Measurements from ENCODE around the gene PRR19.

The PRR19 gene

GRCh38 chr19:42351079-42351735 lies 49.3 kb downstream of the PRR19 start:
- peaks cover 5% of the 10 kb centered on the region; the same call in 1 of the 2 replicates for H3K36me3 ChIP-seq (ENCODE audit: control insufficient read depth, low read length)
- no peaks in the 10 kb centered on the region for H3K9me2 ChIP-seq (replicated peaks; ENCODE audit: control insufficient read depth, low read length)
- no peaks in the 10 kb centered on the region for H3K79me2 ChIP-seq (ENCODE audit: control insufficient read depth, low read length)
- H3K27ac ChIP-seq (ENCODE audit: low read depth, low read length): no peak overlapping the region
- no peaks in the 10 kb centered on the region for H3F3A ChIP-seq (ENCODE audit: control insufficient read depth, insufficient read depth)
- H3K4me2 ChIP-seq (ENCODE audit: low read length): no peak overlapping the region
- no peaks in the 10 kb centered on the region for H3K4me1 ChIP-seq (ENCODE audit: control insufficient read depth, low read length)
- TF ChIP-seq EZH2phosphoT487 (IDR thresholded peaks at IDR 0.05; ENCODE audit: borderline replicate concordance, low read length): no peak
- TF ChIP-seq, protein P1, sequence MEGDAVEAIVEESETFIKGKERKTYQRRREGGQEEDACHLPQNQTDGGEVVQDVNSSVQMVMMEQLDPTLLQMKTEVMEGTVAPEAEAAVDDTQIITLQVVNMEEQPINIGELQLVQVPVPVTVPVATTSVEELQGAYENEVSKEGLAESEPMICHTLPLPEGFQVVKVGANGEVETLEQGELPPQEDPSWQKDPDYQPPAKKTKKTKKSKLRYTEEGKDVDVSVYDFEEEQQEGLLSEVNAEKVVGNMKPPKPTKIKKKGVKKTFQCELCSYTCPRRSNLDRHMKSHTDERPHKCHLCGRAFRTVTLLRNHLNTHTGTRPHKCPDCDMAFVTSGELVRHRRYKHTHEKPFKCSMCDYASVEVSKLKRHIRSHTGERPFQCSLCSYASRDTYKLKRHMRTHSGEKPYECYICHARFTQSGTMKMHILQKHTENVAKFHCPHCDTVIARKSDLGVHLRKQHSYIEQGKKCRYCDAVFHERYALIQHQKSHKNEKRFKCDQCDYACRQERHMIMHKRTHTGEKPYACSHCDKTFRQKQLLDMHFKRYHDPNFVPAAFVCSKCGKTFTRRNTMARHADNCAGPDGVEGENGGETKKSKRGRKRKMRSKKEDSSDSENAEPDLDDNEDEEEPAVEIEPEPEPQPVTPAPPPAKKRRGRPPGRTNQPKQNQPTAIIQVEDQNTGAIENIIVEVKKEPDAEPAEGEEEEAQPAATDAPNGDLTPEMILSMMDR (IDR thresholded peaks at IDR 0.05; ENCODE audit: low read depth, low read length, poor library complexity, severe bottlenecking): no peak
- H4K20me1 ChIP-seq (ENCODE audit: control insufficient read depth, insufficient read depth, low read depth, low read length): no peaks in the 10 kb centered on the region
- no peaks in the 10 kb centered on the region for H3K27me3 ChIP-seq (ENCODE audit: control insufficient read depth, low read length)
- no peak overlapping the region for H3K4me3 ChIP-seq (ENCODE audit: low read length)
- no peaks in the 10 kb centered on the region for H3K9me3 ChIP-seq (ENCODE audit: control insufficient read depth, insufficient read depth, low read length)

GRCh38 chr19:42352301-42353259 lies 50.6 kb downstream of the PRR19 start:
- Histone ChIP-seq H3K79me2 (ENCODE audit: control insufficient read depth, low read length) (no peaks in the 10 kb centered on the region), H3K9me3 (ENCODE audit: control insufficient read depth, insufficient read depth, low read length) (no peaks in the 10 kb centered on the region), H3K27me3 (ENCODE audit: control insufficient read depth, low read length) (no peaks in the 10 kb centered on the region), H3K4me3 (ENCODE audit: low read length) (no peak overlapping the region), H3K4me1 (ENCODE audit: control insufficient read depth, low read length) (no peaks in the 10 kb centered on the region), H3K27ac (ENCODE audit: low read depth, low read length) (no peak overlapping the region), H3F3A (ENCODE audit: control insufficient read depth, insufficient read depth) (no peaks in the 10 kb centered on the region), H3K9me2 (replicated peaks; ENCODE audit: control insufficient read depth, low read length) (no peaks in the 10 kb centered on the region), H3K36me3 (ENCODE audit: control insufficient read depth, low read length) (peaks cover 5% of the 10 kb centered on the region; the same call in 1 of the 2 replicates), H3K4me2 (ENCODE audit: low read length) (no peak overlapping the region), H4K20me1 (ENCODE audit: control insufficient read depth, insufficient read depth, low read depth, low read length) (no peaks in the 10 kb centered on the region)
- no peak for TF ChIP-seq EZH2phosphoT487 (IDR thresholded peaks at IDR 0.05; ENCODE audit: borderline replicate concordance, low read length)
- TF ChIP-seq, protein P1 (IDR thresholded peaks at IDR 0.05; ENCODE audit: low read depth, low read length, poor library complexity, severe bottlenecking): no peak

GRCh38 chr19:42353341-42354015 lies 51.5 kb downstream of the PRR19 start:
- Histone ChIP-seq H3K27ac (ENCODE audit: low read depth, low read length) (no peak overlapping the region), H3K9me2 (replicated peaks; ENCODE audit: control insufficient read depth, low read length) (no peaks in the 10 kb centered on the region), H3K4me3 (ENCODE audit: low read length) (no peak overlapping the region), H3K9me3 (ENCODE audit: control insufficient read depth, insufficient read depth, low read length) (no peaks in the 10 kb centered on the region), H3K4me1 (ENCODE audit: control insufficient read depth, low read length) (no peaks in the 10 kb centered on the region), H4K20me1 (ENCODE audit: control insufficient read depth, insufficient read depth, low read depth, low read length) (no peaks in the 10 kb centered on the region), H3K36me3 (ENCODE audit: control insufficient read depth, low read length) (peaks cover 5% of the 10 kb centered on the region; the same call in 1 of the 2 replicates), H3K27me3 (ENCODE audit: control insufficient read depth, low read length) (no peaks in the 10 kb centered on the region), H3K4me2 (ENCODE audit: low read length) (no peak overlapping the region), H3K79me2 (ENCODE audit: control insufficient read depth, low read length) (no peaks in the 10 kb centered on the region), H3F3A (ENCODE audit: control insufficient read depth, insufficient read depth) (no peaks in the 10 kb centered on the region)
- TF ChIP-seq, protein P1 (IDR thresholded peaks at IDR 0.05; ENCODE audit: low read depth, low read length, poor library complexity, severe bottlenecking): no peak
- no peak for TF ChIP-seq EZH2phosphoT487 (IDR thresholded peaks at IDR 0.05; ENCODE audit: borderline replicate concordance, low read length)

Measured in DOHH2 (cell line).